ENCODE measurements around the gene CAMTA1. TPM values are rescaled to one million over a fixed set of nuclear protein-coding genes. Genes with fewer than 3 reads are reported as not detected.
"Not testable (repeated sequence)": the region's sequence is repeated elsewhere in the genome, so short reads cannot be mapped to it uniquely, and the experiment has no call there.

The CAMTA1 gene
- polyA plus RNA-seq, 1 experiment, result 64.9 TPM

GRCh38 chr1:7688659-7689058, 903.4 kb downstream of the CAMTA1 start:
- Histone ChIP-seq H3K27me3 (ENCODE audit: control insufficient read depth, insufficient read depth, low read length) (peaks cover 28% of the 10 kb centered on the region), H3K4me3 (ENCODE audit: low read depth, low read length) (no peak overlapping the region), H3K9me3 (ENCODE audit: control insufficient read depth, insufficient read depth, low read length) (peaks cover 8% of the 10 kb centered on the region; the same call in 1 of the 2 replicates), H3K27ac (ENCODE audit: low read depth, low read length) (no peak overlapping the region)
- ChIA-PET CTCF (interaction anchor here (2.9 kb wide), 1 partner anchor 19 kb away, joined by 12 read pairs; no protein-coding TSS in a partner anchor), POLR2A (no interaction called here)
- DNase-seq (ENCODE audit: low read depth, low spot score), result no peak
- TF ChIP-seq CTCF (IDR thresholded peaks at IDR 0.05; ENCODE audit: low read depth, low read length), result no peak

- H3K4me3 ChIP-seq (ENCODE audit: low read depth, low read length); DNase-seq (ENCODE audit: low read depth, low spot score); H3K27ac ChIP-seq (ENCODE audit: low read depth, low read length): not testable (repeated sequence)
- H3K9me3 ChIP-seq (ENCODE audit: control insufficient read depth, insufficient read depth, low read length), result peaks cover 12% of the 10 kb centered on the region; the same call in 1 of the 2 replicates
- peaks cover 25% of the 10 kb centered on the region for H3K27me3 ChIP-seq (ENCODE audit: control insufficient read depth, insufficient read depth, low read length)
- ChIA-PET CTCF (interaction anchor here (2.9 kb wide), 1 partner anchor 20 kb away, joined by 12 read pairs; no protein-coding TSS in a partner anchor), POLR2A (interaction anchor here (0.9 kb wide), 1 partner anchor 63 kb away, joined by 3 read pairs; no protein-coding TSS in a partner anchor)
These were observed 904.1 kb downstream of the CAMTA1 start for GRCh38 chr1:7689307-7689706.

- POLR2A ChIA-PET, result interaction anchor here (0.9 kb wide), 1 partner anchor 63 kb away, joined by 3 read pairs; no protein-coding TSS in a partner anchor
- peaks cover 32% of the 10 kb centered on the region for H3K27me3 ChIP-seq (ENCODE audit: control insufficient read depth, insufficient read depth, low read length)
- CTCF ChIA-PET, result interaction anchor here (0.6 kb wide), 1 partner anchor 23 kb away, joined by 3 read pairs; no protein-coding TSS in a partner anchor
- no peak overlapping the region for H3K27ac ChIP-seq (ENCODE audit: low read depth, low read length)
- peaks cover 12% of the 10 kb centered on the region; the same call in 1 of the 2 replicates for H3K9me3 ChIP-seq (ENCODE audit: control insufficient read depth, insufficient read depth, low read length)
- no peak for DNase-seq (ENCODE audit: low read depth, low spot score)
- no peak for TF ChIP-seq CTCF (IDR thresholded peaks at IDR 0.05; ENCODE audit: low read depth, low read length)
- H3K4me3 ChIP-seq (ENCODE audit: low read depth, low read length), result no peak overlapping the region
These were observed 904.8 kb downstream of the CAMTA1 start for GRCh38 chr1:7690076-7690475.

GRCh38 chr1:7690496-7691182, 905.4 kb downstream of the CAMTA1 start:
- ChIA-PET CTCF (no interaction called here), POLR2A (no interaction called here)
- H3K27ac ChIP-seq (ENCODE audit: low read depth, low read length), result no peak overlapping the region
- H3K27me3 ChIP-seq (ENCODE audit: control insufficient read depth, insufficient read depth, low read length), result peaks cover 30% of the 10 kb centered on the region
- TF ChIP-seq CTCF (IDR thresholded peaks at IDR 0.05; ENCODE audit: low read depth, low read length), result no peak
- DNase-seq (ENCODE audit: low read depth, low spot score), result no peak
- no peak overlapping the region for H3K4me3 ChIP-seq (ENCODE audit: low read depth, low read length)
- peaks cover 12% of the 10 kb centered on the region; the same call in 1 of the 2 replicates for H3K9me3 ChIP-seq (ENCODE audit: control insufficient read depth, insufficient read depth, low read length)

GRCh38 chr1:7691576-7691975, 906.3 kb downstream of the CAMTA1 start:
- no peak for TF ChIP-seq CTCF (IDR thresholded peaks at IDR 0.05; ENCODE audit: low read depth, low read length)
- ChIA-PET POLR2A (no interaction called here), CTCF (interaction anchor here (1.1 kb wide), 1 partner anchor 22 kb away, joined by 3 read pairs; no protein-coding TSS in a partner anchor)
- H3K27ac ChIP-seq (ENCODE audit: low read depth, low read length), result no peak overlapping the region
- peaks cover 12% of the 10 kb centered on the region; the same call in 1 of the 2 replicates for H3K9me3 ChIP-seq (ENCODE audit: control insufficient read depth, insufficient read depth, low read length)
- no peak overlapping the region for H3K4me3 ChIP-seq (ENCODE audit: low read depth, low read length)
- peaks cover 30% of the 10 kb centered on the region for H3K27me3 ChIP-seq (ENCODE audit: control insufficient read depth, insufficient read depth, low read length)
- DNase-seq (ENCODE audit: low read depth, low spot score), result no peak
